Transverse colon (tissue), 4 donors: Measurements from ENCODE around the gene SLC4A8.

ENCODE experiments used
- CTCF ChIP-seq, 5 experiments: fragments of 200-600 bp in 3 of 5; fragments of 450-650 bp in 2 of 5; sonication (generic) in 3 of 5; IDR thresholded peaks; 1 replicate in 2 of 5; 2 replicates in 3 of 5; pipeline ENCODE4 v1.5.1; 2016 to 2017; ENCODE audit warnings: antibody characterized with exemption in 5 of 5, inconsistent platforms in 3 of 5, mild to moderate bottlenecking in 2 of 5, moderate library complexity in 1 of 5
- POLR2A ChIP-seq: fragments of 450-650 bp; IDR thresholded peaks from one replicate; pipeline ENCODE4 v1.6.1; 2016; ENCODE audit warnings: antibody characterized with exemption, mild to moderate bottlenecking, moderate library complexity
- POLR2AphosphoS5 ChIP-seq, 3 donors: sonication (generic); formaldehyde crosslinking; IDR thresholded peaks; one replicate each; pipeline ENCODE4 v1.6.1; 2016; ENCODE audit warnings: antibody characterized with exemption in 3 of 3

GRCh38 chr12:51434305-51434704 is 9.7 kb downstream of the SLC4A8 start:
- TF ChIP-seq CTCF (IDR thresholded peaks at IDR 0.05) (no peak), POLR2AphosphoS5 (IDR thresholded peaks at IDR 0.05) (no peak), POLR2A (no peak)
